HG02588 (cell line): ENCODE measurements around the gene C1orf94.

Experiments used
- ATAC-seq: cut with Tn5 transposase; IDR thresholded peaks from one replicate; pipeline ENCODE4 v1.9.1; 2021; ENCODE audit warnings: mild to moderate bottlenecking, moderate library complexity; ENCODE audit not compliant: unreplicated experiment

C1orf94 gene

DNA sequence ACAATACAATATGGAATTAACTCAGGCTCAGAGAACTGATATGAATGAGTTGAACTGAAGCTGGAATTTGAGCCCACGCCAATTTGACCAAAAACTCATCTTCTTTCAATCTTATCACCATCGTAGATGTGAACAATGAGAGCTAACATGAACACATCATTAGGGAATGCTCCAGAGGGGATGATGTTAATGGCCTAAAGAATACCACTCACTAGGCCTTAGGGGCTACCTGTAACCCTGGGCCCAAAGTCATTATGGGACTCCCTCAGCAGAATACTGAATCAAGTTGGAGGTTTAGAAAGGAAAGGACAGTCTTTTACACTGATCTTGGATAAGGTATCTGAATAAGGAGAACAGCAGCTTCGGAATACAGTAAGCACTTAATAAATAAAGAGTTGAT lies 73.6 kb downstream of the C1orf94 start:
- ATAC-seq, result no peak

DNA sequence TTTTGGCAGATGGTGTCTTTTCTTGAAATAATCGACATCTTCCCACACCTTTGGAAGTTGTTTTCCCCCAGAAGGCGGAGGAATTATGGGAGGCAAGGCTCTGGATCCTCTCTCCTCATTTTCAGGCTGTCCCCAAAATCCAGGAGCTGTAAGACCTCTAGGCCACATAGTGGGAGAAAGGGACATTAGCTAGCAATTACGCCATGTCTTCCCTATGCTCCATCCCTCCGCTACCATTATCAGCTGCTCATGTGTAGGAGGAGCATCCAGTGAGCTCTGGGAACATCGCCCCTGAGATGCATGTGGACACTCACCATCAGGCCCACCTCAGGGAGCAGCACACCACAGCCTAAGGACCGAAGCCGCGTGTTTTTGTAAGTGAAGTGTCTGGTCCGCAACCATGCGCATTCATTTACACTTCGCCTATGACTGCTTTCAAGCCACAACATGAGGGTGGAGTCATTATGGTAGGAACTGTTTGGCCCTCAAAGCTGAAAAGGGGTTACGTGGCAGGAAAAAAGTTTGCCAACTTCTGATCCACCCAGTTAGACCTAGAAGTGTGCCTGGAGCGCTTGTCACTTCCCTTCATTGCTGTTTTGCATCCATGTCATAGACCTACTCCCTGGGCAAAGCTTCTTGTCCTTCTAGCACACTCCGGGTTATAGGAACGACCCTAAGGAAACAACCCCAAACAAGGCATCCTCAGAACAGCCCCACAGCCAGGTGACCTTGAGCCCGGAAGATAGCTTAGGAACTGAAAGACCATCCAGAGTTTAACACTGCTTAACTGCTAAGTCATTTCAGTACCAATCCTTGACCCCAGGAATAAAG lies 85.5 kb downstream of the C1orf94 start:
- no peak for ATAC-seq

DNA sequence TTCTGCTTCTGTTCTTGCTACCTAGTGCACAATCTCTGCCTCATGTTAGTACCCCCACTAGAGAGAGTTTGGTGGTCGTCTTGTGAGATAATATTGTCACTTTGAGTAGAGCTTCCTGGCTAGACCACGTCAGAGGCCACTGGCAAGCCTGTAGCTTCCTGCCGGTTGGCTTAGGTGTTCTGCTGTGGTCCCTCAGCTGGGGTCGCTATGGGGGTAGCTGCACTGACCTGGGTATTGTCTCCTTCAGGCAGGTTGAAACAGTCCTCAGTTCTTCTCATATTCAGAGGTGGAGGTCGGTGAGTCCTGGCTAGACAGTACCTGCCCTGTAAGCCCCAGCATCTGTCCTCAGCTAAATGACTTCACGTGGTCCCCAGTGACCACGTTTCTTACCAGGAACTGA lies 86.2 kb downstream of the C1orf94 start:
- ATAC-seq, result no peak

DNA sequence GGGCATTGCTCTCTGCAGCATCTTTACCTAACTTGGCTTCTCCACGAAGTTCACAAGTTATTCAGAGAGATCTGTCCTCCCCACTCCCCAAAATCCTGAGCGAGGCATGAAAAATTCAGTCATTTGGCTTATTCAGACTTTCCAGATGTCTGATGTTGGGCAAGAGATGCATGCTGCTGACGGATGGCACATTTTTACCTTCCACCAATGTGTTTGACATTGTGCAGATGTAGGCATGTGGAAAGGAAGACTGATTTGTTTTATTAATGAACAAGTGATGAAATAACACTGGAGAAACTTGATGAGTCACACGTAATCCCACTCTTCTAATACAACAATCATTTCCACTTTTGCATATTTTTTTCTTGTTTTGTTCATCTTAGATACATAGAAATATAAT lies 86.7 kb downstream of the C1orf94 start:
- ATAC-seq, result no peak

DNA sequence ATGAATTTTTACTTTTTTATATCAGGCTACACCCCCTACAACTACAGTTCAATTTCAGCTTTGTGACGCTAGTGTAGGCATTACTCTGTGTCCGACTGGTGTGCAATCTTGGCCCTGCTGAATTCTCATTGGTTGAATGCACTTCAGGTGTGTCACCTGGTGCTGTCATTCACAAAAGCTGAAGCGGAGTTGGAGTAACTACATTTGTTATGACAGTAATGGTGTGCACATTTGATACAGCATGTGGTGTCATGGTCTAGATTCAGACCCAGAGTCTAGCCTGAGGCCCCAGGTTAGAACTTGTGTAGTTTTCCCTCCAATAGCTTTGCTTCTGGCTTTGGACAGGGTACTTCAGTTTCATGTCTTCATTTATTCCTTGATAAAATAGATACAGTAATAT lies 88.7 kb downstream of the C1orf94 start:
- no peak for ATAC-seq

DNA sequence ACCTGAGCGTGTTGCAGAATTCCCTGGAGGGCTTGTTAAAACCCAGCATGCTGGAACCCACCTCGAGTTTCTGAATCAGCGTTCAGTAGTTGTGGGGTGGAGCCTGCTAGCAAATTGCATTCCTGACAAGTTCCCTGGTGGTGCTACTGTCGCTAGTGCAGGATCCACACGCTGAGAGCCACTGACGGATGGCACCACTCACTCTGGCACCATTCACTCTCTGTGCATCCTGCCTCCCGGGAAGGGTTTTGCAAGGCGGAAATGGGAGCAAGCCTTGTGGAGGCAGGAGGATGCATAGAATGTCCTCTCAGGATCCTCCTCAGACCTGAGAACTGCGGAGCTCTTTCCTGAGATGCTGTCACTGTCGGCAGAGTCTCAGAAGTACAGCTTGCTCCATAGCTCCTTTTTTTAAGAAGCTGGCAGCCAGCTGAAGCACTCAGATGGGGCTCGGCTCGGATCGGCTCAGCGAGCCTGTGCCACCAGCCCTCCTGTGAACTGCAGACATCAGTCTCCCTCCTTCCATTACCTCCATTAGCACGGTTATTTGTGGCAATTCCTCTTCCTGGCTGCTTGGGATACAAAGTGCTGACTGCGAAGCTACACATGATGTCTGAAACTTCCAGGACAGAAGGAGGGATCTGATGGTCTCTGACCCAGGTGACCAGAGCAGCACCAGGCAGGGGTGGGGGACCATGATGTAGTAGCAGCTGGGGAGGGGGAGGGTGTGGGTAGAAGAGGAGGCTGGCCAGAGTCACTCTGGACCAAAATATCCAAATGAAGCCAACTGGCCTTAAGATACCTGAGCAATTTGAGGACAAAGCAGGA lies 89.6 kb downstream of the C1orf94 start:
- ATAC-seq, result no peak

DNA sequence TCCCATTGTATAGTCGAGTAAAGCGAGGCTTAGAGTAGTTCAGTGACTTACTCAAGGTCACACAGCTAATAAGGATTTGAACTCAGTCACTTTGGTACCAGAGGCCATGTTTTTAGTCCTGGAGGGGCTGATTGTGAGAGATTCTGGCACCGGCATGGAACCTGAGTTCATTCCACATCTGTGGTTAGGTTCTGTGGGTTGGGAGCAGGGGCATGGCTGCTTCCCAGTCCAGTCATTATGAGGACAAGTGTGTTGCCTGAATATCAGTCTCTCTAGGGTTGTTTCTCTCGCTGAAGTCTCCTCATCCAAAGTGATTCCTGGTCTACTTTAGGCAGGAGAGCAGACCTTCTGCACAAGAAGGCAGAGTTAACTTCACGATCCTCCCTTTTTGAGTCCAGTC lies 90.6 kb downstream of the C1orf94 start:
- no peak for ATAC-seq

DNA sequence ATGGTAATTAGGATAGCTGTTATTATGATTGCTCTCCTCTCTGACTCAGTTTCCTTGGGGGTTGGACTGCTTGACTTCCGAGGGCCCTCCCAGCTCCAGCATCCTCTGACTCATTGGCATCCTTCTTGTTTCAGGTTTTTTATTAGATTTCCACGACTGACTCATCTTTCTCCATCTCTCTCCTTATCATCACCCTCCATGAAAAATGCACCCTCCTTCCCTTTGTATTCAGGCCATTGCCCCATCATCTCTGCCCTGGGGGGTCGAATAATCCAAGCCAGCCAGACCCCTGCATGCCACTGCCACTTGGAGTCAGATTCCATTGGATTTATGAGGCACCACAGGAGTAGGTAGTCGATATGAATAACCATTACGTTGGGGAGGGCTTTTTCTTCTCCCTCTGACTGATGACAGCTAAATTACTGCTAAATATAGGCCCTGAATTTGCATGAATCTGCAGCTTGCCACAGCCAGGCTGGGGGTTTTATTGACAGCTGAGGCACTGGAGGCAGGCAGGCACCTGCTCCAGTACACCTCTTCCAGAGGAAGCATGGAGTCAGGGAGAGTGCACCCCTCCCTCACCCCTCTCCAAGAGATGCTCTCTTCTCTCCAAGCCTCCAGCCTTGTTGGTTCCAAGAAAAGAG lies 91.7 kb downstream of the C1orf94 start:
- ATAC-seq, result no peak
